Calu3 (cell line): Measurements from ENCODE around the gene IGF1R. TPM values are rescaled to one million over a fixed set of nuclear protein-coding genes. Genes with fewer than 3 reads are reported as not detected.

Experiments used
- BruUV-seq: library from RNA; stranded (reverse); fragments of 400-500 nt; replicated peaks from 2 replicates; lab custom pipeline; 2021; lab: Mats Ljungman, UMichigan
- CTCF ChIA-PET: fragments of 300-600 bp; sonication (Branson Sonifier 250); formaldehyde crosslinking; loops from one replicate; lab custom pipeline; 2022; ENCODE audit warnings: antibody characterized with exemption; lab: Charles Lee
- DNase-seq: peaks from one replicate; pipeline ENCODE4 v3.0.0; 2022
- H3K27ac Mint-ChIP-seq: one replicate; pipeline ENCODE4 v1.8.0; 2022; ENCODE audit warnings: mixed read lengths; ENCODE audit not compliant: unreplicated experiment
- H3K27me3 Mint-ChIP-seq: one replicate; pipeline ENCODE4 v1.8.0; 2022; ENCODE audit warnings: mixed read lengths; ENCODE audit not compliant: unreplicated experiment
- H3K36me3 Mint-ChIP-seq: one replicate; pipeline ENCODE4 v1.8.0; 2022; ENCODE audit warnings: mild to moderate bottlenecking, moderate library complexity, mixed read lengths; ENCODE audit not compliant: insufficient read depth, unreplicated experiment
- H3K4me1 Mint-ChIP-seq: one replicate; pipeline ENCODE4 v1.8.0; 2022; ENCODE audit warnings: mild to moderate bottlenecking, low read depth, mixed read lengths; ENCODE audit not compliant: unreplicated experiment
- H3K4me3 Mint-ChIP-seq: one replicate; pipeline ENCODE4 v1.8.0; 2022; ENCODE audit warnings: mild to moderate bottlenecking, low read depth, moderate library complexity, mixed read lengths; ENCODE audit not compliant: unreplicated experiment
- H3K9me3 Mint-ChIP-seq: one replicate; pipeline ENCODE4 v1.8.0; 2022; ENCODE audit warnings: low read depth, mixed read lengths; ENCODE audit not compliant: unreplicated experiment
- intact Hi-C: fragments of 100-400 bp; cut with micrococcal nuclease; formaldehyde crosslinking; loops from one replicate; pipeline ENCODE4 v1.10.0; 2022; ENCODE audit not compliant: unreplicated experiment
- total RNA-seq: library from RNA; stranded (reverse); gene quantifications from 2 replicates; pipeline ENCODE4 v1.2.3, GENCODE V29; 2022
- TF ChIP-seq, protein P1 (sequence below): fragments of 200-600 bp; IDR thresholded peaks from one replicate; pipeline ENCODE4 v1.8.0; 2022; ENCODE audit warnings: antibody characterized with exemption; ENCODE audit not compliant: unreplicated experiment

IGF1R gene
- total RNA-seq, 1 experiment from 2014 or later = 73.9 TPM

- CTCF ChIA-PET = no interaction called here
- intact Hi-C loops = loop anchor here (5.0 to 10.0 kb wide), 2 partner anchors 174 to 458 kb away; no protein-coding TSS in a partner anchor
- H3K4me1 Mint-ChIP-seq = peaks cover 35% of the 10 kb centered on the region
- H3K9me3 Mint-ChIP-seq = no peaks in the 10 kb centered on the region
- H3K27me3 Mint-ChIP-seq = no peaks in the 10 kb centered on the region
- H3K4me3 Mint-ChIP-seq = no peak overlapping the region
- no peak overlapping the region for H3K27ac Mint-ChIP-seq
- H3K36me3 Mint-ChIP-seq = peaks cover 6% of the 10 kb centered on the region
- DNase-seq = no peak
- no TSS peak for BruUV-seq
- TF ChIP-seq, protein P1, sequence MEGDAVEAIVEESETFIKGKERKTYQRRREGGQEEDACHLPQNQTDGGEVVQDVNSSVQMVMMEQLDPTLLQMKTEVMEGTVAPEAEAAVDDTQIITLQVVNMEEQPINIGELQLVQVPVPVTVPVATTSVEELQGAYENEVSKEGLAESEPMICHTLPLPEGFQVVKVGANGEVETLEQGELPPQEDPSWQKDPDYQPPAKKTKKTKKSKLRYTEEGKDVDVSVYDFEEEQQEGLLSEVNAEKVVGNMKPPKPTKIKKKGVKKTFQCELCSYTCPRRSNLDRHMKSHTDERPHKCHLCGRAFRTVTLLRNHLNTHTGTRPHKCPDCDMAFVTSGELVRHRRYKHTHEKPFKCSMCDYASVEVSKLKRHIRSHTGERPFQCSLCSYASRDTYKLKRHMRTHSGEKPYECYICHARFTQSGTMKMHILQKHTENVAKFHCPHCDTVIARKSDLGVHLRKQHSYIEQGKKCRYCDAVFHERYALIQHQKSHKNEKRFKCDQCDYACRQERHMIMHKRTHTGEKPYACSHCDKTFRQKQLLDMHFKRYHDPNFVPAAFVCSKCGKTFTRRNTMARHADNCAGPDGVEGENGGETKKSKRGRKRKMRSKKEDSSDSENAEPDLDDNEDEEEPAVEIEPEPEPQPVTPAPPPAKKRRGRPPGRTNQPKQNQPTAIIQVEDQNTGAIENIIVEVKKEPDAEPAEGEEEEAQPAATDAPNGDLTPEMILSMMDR = no peak
Measured at GRCh38 chr15:98900356-98900755, 252.0 kb downstream of the IGF1R start.

DNA sequence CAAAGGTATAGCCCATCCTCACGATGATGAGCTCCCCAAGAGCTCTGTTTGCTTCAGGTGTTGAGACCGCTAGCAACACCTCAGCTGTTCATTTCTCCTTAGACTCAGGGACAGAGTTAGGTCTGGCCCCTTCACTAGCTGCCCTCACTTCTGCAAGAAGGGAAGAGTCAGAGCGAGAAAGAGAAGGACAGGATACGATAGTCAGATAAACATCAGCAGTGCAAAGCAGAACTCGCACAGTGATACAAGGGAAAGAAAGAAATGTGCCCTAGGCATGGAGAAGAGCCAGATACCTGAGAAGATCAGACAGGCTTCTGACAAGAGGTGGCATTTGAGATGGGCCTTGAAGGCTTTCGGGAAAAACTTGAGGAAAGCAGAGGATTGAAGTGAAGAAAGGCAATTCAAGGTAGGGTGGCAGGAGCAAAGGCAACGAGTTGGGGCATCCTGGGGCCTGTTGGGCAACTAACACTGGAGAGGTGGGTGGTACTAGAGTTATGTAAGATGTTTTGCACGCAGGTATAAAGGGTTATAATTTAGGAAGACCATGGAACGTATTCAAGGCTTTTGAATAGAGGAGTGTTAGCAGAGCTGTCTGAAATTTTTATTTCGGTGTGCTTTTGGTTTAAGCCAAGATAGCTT is 253.2 kb downstream of the IGF1R start:
- TF ChIP-seq, protein P1 = no peak
- Mint-ChIP-seq H3K27me3 (no peaks in the 10 kb centered on the region), H3K4me1 (peaks cover 27% of the 10 kb centered on the region), H3K4me3 (no peak overlapping the region), H3K9me3 (no peaks in the 10 kb centered on the region), H3K36me3 (peaks cover 6% of the 10 kb centered on the region), H3K27ac (no peak overlapping the region)
- no peak for DNase-seq
- BruUV-seq = no TSS peak
- intact Hi-C loops = loop anchor here (5.0 to 10.0 kb wide), 2 partner anchors 173 to 459 kb away; no protein-coding TSS in a partner anchor
- CTCF ChIA-PET = interaction anchor here (0.6 kb wide), 1 partner anchor 384 kb away, joined by 4 read pairs; no protein-coding TSS in a partner anchor

- intact Hi-C loops = loop anchor here (5.0 to 10.0 kb wide), 2 partner anchors 172 to 461 kb away; no protein-coding TSS in a partner anchor
- H3K4me3 Mint-ChIP-seq = no peak overlapping the region
Measured at GRCh38 chr15:98902931-98903330, 254.6 kb downstream of the IGF1R start.

GRCh38 chr15:98903377-98904018 is 255.2 kb downstream of the IGF1R start:
- H3K27me3 Mint-ChIP-seq = no peaks in the 10 kb centered on the region
- H3K27ac Mint-ChIP-seq = no peak overlapping the region
- peaks cover 11% of the 10 kb centered on the region for H3K4me1 Mint-ChIP-seq
- H3K9me3 Mint-ChIP-seq = no peaks in the 10 kb centered on the region
- TF ChIP-seq, protein P1 = no peak
- no peak overlapping the region for H3K4me3 Mint-ChIP-seq
- CTCF ChIA-PET = interaction anchor here (0.6 kb wide), 1 partner anchor 394 kb away, joined by 3 read pairs; no protein-coding TSS in a partner anchor
- no TSS peak for BruUV-seq
- no peaks in the 10 kb centered on the region for H3K36me3 Mint-ChIP-seq
- no peak for DNase-seq
- intact Hi-C loops = loop anchor here (2.0 to 10.0 kb wide), 3 partner anchors 171 to 461 kb away; no protein-coding TSS in a partner anchor

More at GRCh38 chr15:98902931-98903330, 254.6 kb downstream of the IGF1R start:
- Mint-ChIP-seq H3K9me3 (no peaks in the 10 kb centered on the region), H3K27ac (no peak overlapping the region), H3K4me1 (peaks cover 14% of the 10 kb centered on the region), H3K36me3 (no peaks in the 10 kb centered on the region), H3K27me3 (no peaks in the 10 kb centered on the region)
- no peak for DNase-seq
- TF ChIP-seq, protein P1 = no peak
- no TSS peak for BruUV-seq
- CTCF ChIA-PET = interaction anchor here (0.6 kb wide), 1 partner anchor 394 kb away, joined by 3 read pairs; no protein-coding TSS in a partner anchor
